ENCODE results near the gene PER1.
"Not testable (repeated sequence)": the region's sequence is repeated elsewhere in the genome, so short reads cannot be mapped to it uniquely, and the experiment has no call there.

The PER1 gene

GRCh38 chr17:8152112-8152775, at the start of gene PER1:
TSS of gene PER1 (minus strand) at chr17:8152404. CDS start at chr17:8150706, 1,698 bp downstream.
- peak; percentile 98 for DNase-seq

GRCh38 chr17:8192070-8192815, 40.0 kb upstream of the PER1 start:
- peak; percentile 96 for DNase-seq

- no peak for DNase-seq
Measured at GRCh38 chr17:8190506-8190905, 38.3 kb upstream of the PER1 start.

GRCh38 chr17:8189711-8190477, 37.7 kb upstream of the PER1 start, which contains the start of gene BORCS6:
TSS of gene BORCS6 (minus strand) at chr17:8190180. CDS start at chr17:8190140, 40 bp downstream.
- peak; percentile 100 for DNase-seq

GRCh38 chr17:8189041-8189710, 37.0 kb upstream of the PER1 start:
- peak; percentile 44 for DNase-seq

GRCh38 chr17:8188263-8188839, 36.1 kb upstream of the PER1 start:
- DNase-seq = no peak

- DNase-seq = peak; percentile 100
Measured at GRCh38 chr17:8187517-8188262, 35.5 kb upstream of the PER1 start.

- peak; percentile 94 for DNase-seq
Measured at GRCh38 chr17:8186787-8187516, 34.7 kb upstream of the PER1 start.

GRCh38 chr17:8186446-8186786, 34.2 kb upstream of the PER1 start:
- no peak for DNase-seq

- DNase-seq = peak; percentile 83
Measured at GRCh38 chr17:8185582-8186445, 33.6 kb upstream of the PER1 start.

GRCh38 chr17:8176998-8177731, 25.0 kb upstream of the PER1 start:
- no peak for DNase-seq

GRCh38 chr17:8176197-8176940, 24.2 kb upstream of the PER1 start, which contains the start of gene TMEM107:
TSS of gene TMEM107 (minus strand) at chr17:8176380. CDS start at chr17:8176286, 94 bp downstream.
- DNase-seq = peak; percentile 96

GRCh38 chr17:8175795-8176196, 23.6 kb upstream of the PER1 start:
- DNase-seq = no peak

GRCh38 chr17:8173871-8174322, 21.7 kb upstream of the PER1 start:
- DNase-seq = no peak

GRCh38 chr17:8173056-8173870, 21.1 kb upstream of the PER1 start:
- DNase-seq = peak; percentile 98

GRCh38 chr17:8170186-8170585, 18.0 kb upstream of the PER1 start:
- not testable (repeated sequence) for DNase-seq

GRCh38 chr17:8167526-8167925, 15.3 kb upstream of the PER1 start:
- no peak for DNase-seq

- DNase-seq = no peak
Measured at GRCh38 chr17:8166731-8167130, 14.5 kb upstream of the PER1 start.
